ENCODE data around the gene TOLLIP.

DNA sequence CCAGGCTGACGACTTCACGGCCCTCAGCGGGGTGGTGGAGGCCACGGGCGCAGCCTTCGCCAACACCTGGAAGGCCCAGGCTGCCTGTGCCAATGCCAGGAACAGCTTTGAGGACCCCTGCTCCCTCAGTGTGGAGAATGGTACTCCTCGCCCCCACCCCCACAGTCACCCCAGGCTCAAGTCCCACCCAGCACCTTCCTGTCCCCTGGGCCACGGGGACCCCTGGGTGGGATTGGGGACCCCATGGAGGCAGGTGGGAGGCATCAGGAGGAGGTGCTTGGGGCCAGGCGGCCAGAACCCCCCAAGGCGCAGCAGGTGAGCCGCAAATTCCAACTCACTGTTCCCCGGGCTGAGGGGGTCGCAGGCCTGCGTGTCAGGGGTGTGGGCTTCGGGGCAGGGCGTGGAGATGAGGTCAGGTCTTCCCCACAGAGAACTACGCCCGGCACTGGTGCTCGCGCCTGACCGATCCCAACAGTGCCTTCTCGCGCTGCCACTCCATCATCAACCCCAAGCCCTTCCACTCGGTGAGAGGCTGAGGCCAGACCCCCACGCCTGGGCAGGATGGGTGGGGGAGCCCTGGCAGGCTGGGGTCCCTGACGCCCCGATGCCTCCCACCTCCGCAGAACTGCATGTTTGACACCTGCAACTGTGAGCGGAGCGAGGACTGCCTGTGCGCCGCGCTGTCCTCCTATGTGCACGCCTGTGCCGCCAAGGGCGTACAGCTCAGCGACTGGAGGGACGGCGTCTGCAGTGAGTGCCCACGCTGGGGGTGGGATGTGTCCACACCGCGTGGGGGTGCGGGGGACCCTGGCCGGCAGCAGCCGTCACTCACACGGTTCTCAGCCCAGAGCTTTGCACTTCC, 77.2 kb downstream of the TOLLIP start:
- TF ChIP-seq, protein P1, sequence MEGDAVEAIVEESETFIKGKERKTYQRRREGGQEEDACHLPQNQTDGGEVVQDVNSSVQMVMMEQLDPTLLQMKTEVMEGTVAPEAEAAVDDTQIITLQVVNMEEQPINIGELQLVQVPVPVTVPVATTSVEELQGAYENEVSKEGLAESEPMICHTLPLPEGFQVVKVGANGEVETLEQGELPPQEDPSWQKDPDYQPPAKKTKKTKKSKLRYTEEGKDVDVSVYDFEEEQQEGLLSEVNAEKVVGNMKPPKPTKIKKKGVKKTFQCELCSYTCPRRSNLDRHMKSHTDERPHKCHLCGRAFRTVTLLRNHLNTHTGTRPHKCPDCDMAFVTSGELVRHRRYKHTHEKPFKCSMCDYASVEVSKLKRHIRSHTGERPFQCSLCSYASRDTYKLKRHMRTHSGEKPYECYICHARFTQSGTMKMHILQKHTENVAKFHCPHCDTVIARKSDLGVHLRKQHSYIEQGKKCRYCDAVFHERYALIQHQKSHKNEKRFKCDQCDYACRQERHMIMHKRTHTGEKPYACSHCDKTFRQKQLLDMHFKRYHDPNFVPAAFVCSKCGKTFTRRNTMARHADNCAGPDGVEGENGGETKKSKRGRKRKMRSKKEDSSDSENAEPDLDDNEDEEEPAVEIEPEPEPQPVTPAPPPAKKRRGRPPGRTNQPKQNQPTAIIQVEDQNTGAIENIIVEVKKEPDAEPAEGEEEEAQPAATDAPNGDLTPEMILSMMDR (IDR thresholded peaks at IDR 0.05): no peak
- no peak for TF ChIP-seq POLR2AphosphoS5 (IDR thresholded peaks at IDR 0.05)
